Panc1 (cell line): ENCODE measurements around the gene APMAP. TPM values are rescaled to one million over a fixed set of nuclear protein-coding genes. Genes with fewer than 3 reads are reported as not detected.

ENCODE experiments used
- ATAC-seq: fragments of 200-7000 bp; cut with Tn5 transposase; 2 replicates; pipeline ENCODE4 v1.9.1; 2020; ENCODE audit warnings: mild to moderate bottlenecking, moderate library complexity
- BruUV-seq: library from RNA; stranded (reverse); fragments of 400-500 nt; replicated peaks from 2 replicates; lab custom pipeline; 2021; lab: Mats Ljungman, UMichigan
- CTCF ChIA-PET: fragments of 300-600 bp; sonication (Branson Sonifier 250); formaldehyde crosslinking; loops from one replicate; lab custom pipeline; 2022; ENCODE audit warnings: antibody characterized with exemption; lab: Charles Lee
- POLR2A ChIA-PET: fragments of 300-600 bp; sonication (Branson Sonifier 250); formaldehyde crosslinking; loops from one replicate; lab custom pipeline; 2022; ENCODE audit warnings: antibody characterized with exemption; lab: Charles Lee
- DNase-seq: peaks from one replicate; pipeline ENCODE4 v3.0.0-alpha.2; 2010; ENCODE audit warnings: low read depth, low spot score
- H3K27ac ChIP-seq: 2 replicates; pipeline ENCODE4 v1.5.1; 2011; ENCODE audit warnings: mild to moderate bottlenecking, low read length, inconsistent platforms
- H3K27me3 ChIP-seq: fragments of 200-500 bp; sonication (Bioruptor generic); 2 replicates; pipeline ENCODE4 v1.6.0; 2014; ENCODE audit warnings: low read length, inconsistent platforms; ENCODE audit not compliant: control insufficient read depth, insufficient read depth
- H3K36me3 ChIP-seq: fragments of 200-500 bp; sonication (Bioruptor generic); 2 replicates; pipeline ENCODE4 v1.5.1; 2014; ENCODE audit warnings: inconsistent platforms, mild to moderate bottlenecking, low read length, moderate library complexity; ENCODE audit not compliant: control insufficient read depth, insufficient read depth
- H3K4me1 ChIP-seq: 2 replicates; pipeline ENCODE4 v1.5.1; 2011; ENCODE audit warnings: inconsistent platforms, mild to moderate bottlenecking, low read length, moderate library complexity; ENCODE audit not compliant: control insufficient read depth, insufficient read depth
- H3K4me3 ChIP-seq, 2 experiments: 2 replicates each; pipeline ENCODE4 v1.5.1; 2011 to 2012; ENCODE audit warnings: low read depth in 2 of 2, low read length in 2 of 2, mild to moderate bottlenecking in 2 of 2, inconsistent platforms in 1 of 2, moderate library complexity in 1 of 2
- H3K9me3 ChIP-seq: fragments of 200-500 bp; sonication (Bioruptor generic); 2 replicates; pipeline ENCODE4 v1.5.1; 2014; ENCODE audit warnings: low read depth, mild to moderate bottlenecking, inconsistent platforms, low read length, moderate library complexity; ENCODE audit not compliant: control insufficient read depth, insufficient read depth
- POLR2AphosphoS5 ChIP-seq: IDR thresholded peaks from 2 replicates; pipeline ENCODE4 v1.6.1; 2012; ENCODE audit warnings: mild to moderate bottlenecking, low read depth, low read length, moderate library complexity
- SIN3A ChIP-seq: IDR thresholded peaks from 2 replicates; pipeline ENCODE4 v1.6.1; 2012; ENCODE audit warnings: low read depth, mild to moderate bottlenecking, low read length, moderate library complexity, borderline replicate concordance; ENCODE audit not compliant: insufficient read depth
- TCF7L2 ChIP-seq: IDR thresholded peaks from 2 replicates; pipeline ENCODE4 v1.6.1; 2011; ENCODE audit warnings: mild to moderate bottlenecking, low read depth, low read length, inconsistent platforms
- in situ Hi-C: cut with HindIII; loops from 2 replicates; pipeline ENCODE4 v1.10.0; 2016; ENCODE audit warnings: low sequenced_read_pairs, low pct_unique_long_range_greater_than_20kb
- intact Hi-C: fragments of 100-400 bp; cut with micrococcal nuclease; formaldehyde crosslinking; loops from one replicate; pipeline ENCODE4 v1.10.0; 2022; ENCODE audit not compliant: unreplicated experiment
- total RNA-seq: library from RNA; stranded (reverse); gene quantifications from one replicate; pipeline ENCODE4 v1.2.1, GENCODE V29; 2021; ENCODE audit not compliant: unreplicated experiment
- TF ChIP-seq, protein P1 (sequence below), 2 experiments: IDR thresholded peaks; 2 replicates each; pipeline ENCODE4 v1.6.1; 2011 to 2012; ENCODE audit warnings: low read depth in 2 of 2, control low read depth in 1 of 2, low read length in 1 of 2, mild to moderate bottlenecking in 1 of 2, moderate library complexity in 1 of 2; ENCODE audit not compliant: insufficient read depth in 1 of 2
- TF ChIP-seq, protein P2 (sequence below): fragments of 450-650 bp; IDR thresholded peaks from 2 replicates; pipeline ENCODE4 v1.5.1; 2017; ENCODE audit warnings: mild to moderate bottlenecking

Gene APMAP
- total RNA-seq, 1 experiment from 2014 or later = 165 TPM

DNA sequence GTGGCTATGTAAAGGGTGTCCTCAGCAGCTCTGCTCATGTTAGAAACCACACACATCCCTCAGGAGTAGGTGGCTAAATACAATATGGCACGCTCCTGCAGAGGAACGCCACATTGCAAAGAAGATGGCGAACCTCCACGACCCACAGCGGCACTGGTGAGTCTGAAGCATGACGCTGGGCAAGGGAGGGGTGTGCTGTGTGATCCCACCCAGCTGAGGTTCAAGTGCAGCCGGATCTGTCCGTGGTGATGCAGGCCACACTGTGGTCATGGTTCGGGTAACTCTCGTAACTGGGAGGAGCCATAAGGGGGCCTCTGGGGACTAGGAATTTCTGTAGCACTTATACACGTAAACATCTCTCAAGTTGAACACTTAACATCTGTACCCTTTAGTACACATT is 23.4 kb upstream of the APMAP start:
- DNase-seq (no peak), ATAC-seq (no peak)
- H3K27ac ChIP-seq = no peak overlapping the region
- in situ Hi-C loops (no loop called here), intact Hi-C loops (no loop called here)
- TF ChIP-seq, protein P1, sequence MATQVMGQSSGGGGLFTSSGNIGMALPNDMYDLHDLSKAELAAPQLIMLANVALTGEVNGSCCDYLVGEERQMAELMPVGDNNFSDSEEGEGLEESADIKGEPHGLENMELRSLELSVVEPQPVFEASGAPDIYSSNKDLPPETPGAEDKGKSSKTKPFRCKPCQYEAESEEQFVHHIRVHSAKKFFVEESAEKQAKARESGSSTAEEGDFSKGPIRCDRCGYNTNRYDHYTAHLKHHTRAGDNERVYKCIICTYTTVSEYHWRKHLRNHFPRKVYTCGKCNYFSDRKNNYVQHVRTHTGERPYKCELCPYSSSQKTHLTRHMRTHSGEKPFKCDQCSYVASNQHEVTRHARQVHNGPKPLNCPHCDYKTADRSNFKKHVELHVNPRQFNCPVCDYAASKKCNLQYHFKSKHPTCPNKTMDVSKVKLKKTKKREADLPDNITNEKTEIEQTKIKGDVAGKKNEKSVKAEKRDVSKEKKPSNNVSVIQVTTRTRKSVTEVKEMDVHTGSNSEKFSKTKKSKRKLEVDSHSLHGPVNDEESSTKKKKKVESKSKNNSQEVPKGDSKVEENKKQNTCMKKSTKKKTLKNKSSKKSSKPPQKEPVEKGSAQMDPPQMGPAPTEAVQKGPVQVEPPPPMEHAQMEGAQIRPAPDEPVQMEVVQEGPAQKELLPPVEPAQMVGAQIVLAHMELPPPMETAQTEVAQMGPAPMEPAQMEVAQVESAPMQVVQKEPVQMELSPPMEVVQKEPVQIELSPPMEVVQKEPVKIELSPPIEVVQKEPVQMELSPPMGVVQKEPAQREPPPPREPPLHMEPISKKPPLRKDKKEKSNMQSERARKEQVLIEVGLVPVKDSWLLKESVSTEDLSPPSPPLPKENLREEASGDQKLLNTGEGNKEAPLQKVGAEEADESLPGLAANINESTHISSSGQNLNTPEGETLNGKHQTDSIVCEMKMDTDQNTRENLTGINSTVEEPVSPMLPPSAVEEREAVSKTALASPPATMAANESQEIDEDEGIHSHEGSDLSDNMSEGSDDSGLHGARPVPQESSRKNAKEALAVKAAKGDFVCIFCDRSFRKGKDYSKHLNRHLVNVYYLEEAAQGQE (IDR thresholded peaks at IDR 0.05; ENCODE audit: insufficient read depth in 1 of 2, low read depth in 2 of 2, low read length in 1 of 2) = no peak
- TF ChIP-seq SIN3A (no peak), POLR2AphosphoS5 (no peak), TCF7L2 (no peak)
- TF ChIP-seq, protein P2, sequence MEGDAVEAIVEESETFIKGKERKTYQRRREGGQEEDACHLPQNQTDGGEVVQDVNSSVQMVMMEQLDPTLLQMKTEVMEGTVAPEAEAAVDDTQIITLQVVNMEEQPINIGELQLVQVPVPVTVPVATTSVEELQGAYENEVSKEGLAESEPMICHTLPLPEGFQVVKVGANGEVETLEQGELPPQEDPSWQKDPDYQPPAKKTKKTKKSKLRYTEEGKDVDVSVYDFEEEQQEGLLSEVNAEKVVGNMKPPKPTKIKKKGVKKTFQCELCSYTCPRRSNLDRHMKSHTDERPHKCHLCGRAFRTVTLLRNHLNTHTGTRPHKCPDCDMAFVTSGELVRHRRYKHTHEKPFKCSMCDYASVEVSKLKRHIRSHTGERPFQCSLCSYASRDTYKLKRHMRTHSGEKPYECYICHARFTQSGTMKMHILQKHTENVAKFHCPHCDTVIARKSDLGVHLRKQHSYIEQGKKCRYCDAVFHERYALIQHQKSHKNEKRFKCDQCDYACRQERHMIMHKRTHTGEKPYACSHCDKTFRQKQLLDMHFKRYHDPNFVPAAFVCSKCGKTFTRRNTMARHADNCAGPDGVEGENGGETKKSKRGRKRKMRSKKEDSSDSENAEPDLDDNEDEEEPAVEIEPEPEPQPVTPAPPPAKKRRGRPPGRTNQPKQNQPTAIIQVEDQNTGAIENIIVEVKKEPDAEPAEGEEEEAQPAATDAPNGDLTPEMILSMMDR = no peak
- no peaks in the 10 kb centered on the region for H3K36me3 ChIP-seq
- H3K4me3 ChIP-seq = no peak overlapping the region
- H3K9me3 ChIP-seq = no peaks in the 10 kb centered on the region
- no TSS peak for BruUV-seq
- H3K4me1 ChIP-seq = no peaks in the 10 kb centered on the region; the same call in 1 of the 2 replicates
- no peaks in the 10 kb centered on the region for H3K27me3 ChIP-seq
- ChIA-PET POLR2A (no interaction called here), CTCF (no interaction called here)

DNA sequence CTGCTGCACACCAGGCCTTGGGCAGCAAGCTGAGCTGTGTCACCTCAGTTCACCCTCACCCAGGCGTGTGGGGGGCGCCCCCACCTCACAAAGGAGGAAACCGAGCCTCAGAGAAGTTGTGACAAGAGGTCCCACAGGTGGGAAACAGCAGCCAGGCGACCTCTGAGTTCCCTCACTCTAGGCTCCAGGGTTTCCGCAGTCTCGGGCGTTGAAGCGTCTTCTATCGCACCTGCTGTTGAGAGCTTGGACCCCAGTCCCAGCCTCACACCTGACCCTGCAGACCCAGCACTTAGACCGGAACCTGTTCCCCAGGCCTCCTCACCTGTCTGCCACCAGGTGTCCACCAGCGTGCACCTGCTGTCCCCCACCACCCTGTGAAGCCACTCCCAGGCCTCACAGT is 22.3 kb upstream of the APMAP start:
- H3K27ac ChIP-seq = no peak overlapping the region
- H3K4me3 ChIP-seq = no peak overlapping the region
- intact Hi-C loops = no loop called here
- in situ Hi-C loops = no loop called here
- CTCF ChIA-PET = no interaction called here
- no peaks in the 10 kb centered on the region for H3K36me3 ChIP-seq
- no peaks in the 10 kb centered on the region; the same call in 1 of the 2 replicates for H3K4me1 ChIP-seq
- ATAC-seq (no peak), DNase-seq (no peak)
- no peaks in the 10 kb centered on the region for H3K9me3 ChIP-seq
- POLR2A ChIA-PET = no interaction called here
- no peak for TF ChIP-seq SIN3A
- no peak for TF ChIP-seq TCF7L2
- TF ChIP-seq, protein P2 = no peak
- no peak for TF ChIP-seq POLR2AphosphoS5
- TF ChIP-seq, protein P1 (IDR thresholded peaks at IDR 0.05; ENCODE audit: insufficient read depth in 1 of 2, low read depth in 2 of 2, low read length in 1 of 2) = no peak
- no peaks in the 10 kb centered on the region for H3K27me3 ChIP-seq
- no TSS peak for BruUV-seq
